ENCODE measurements around the gene FBXO28. TPM values are rescaled to one million over a fixed set of nuclear protein-coding genes. Genes with fewer than 3 reads are reported as not detected.

Gene FBXO28
- 10.5 and 16.5 TPM in 2 replicates for total RNA-seq

GRCh38 chr1:224113918-224114786, at the start of gene FBXO28:
FBXO28 (plus strand) TSS chr1:224114111; CDS start chr1:224114130, 19 bp downstream.

GRCh38 chr1:224182866-224183590, 69.1 kb downstream of the FBXO28 start, which contains the start of gene DEGS1:
DEGS1 (plus strand) TSS chr1:224183240; CDS start chr1:224183337, 97 bp downstream.

Other genes starting within 250 kb of the FBXO28 start
- gene DEGS1, start 69.1 kb downstream of the FBXO28 start, total RNA-seq: 90.2 and 124 TPM in 2 replicates
- 9.9 and 10.6 TPM in 2 replicates for gene NVL, start 216.1 kb downstream of the FBXO28 start, total RNA-seq
- 33.4 and 46.2 TPM in 2 replicates for gene CNIH4, start 242.8 kb downstream of the FBXO28 start, total RNA-seq

All from pericardium fibroblast (primary cell).